SU-DHL-6 (cell line): ENCODE results near the gene CAPN5.

Source experiments
- H2AFZ ChIP-seq: fragments of 200-600 bp; sonication (generic); 2 replicates; pipeline ENCODE4 v1.6.1; 2014; ENCODE audit warnings: low read depth, mild to moderate bottlenecking, moderate library complexity, mixed read lengths, antibody characterized with exemption, low read length; ENCODE audit not compliant: severe bottlenecking
- H3F3A ChIP-seq: fragments of 200-600 bp; shearing (Covaris generic); 2 replicates; pipeline ENCODE4 v1.6.0; 2016; ENCODE audit warnings: antibody characterized with exemption, mild to moderate bottlenecking; ENCODE audit not compliant: insufficient read depth
- H3K27ac ChIP-seq: fragments of 200-600 bp; sonication (generic); 2 replicates; pipeline ENCODE4 v1.5.1; 2016; ENCODE audit warnings: low read depth, mild to moderate bottlenecking, low read length, moderate library complexity, mixed read lengths
- H3K27me3 ChIP-seq: fragments of 200-600 bp; sonication (generic), shearing (Covaris generic); 2 replicates; pipeline ENCODE4 v1.6.0; 2014; ENCODE audit warnings: mild to moderate bottlenecking, low read length
- H3K36me3 ChIP-seq: fragments of 200-600 bp; sonication (generic); 2 replicates; pipeline ENCODE4 v1.6.1; 2014; ENCODE audit warnings: mild to moderate bottlenecking, low read length, mixed read lengths
- H3K4me2 ChIP-seq: fragments of 300-600, 200-600 bp; shearing (Covaris generic), sonication (generic); 2 replicates; pipeline ENCODE4 v1.6.0; 2014; ENCODE audit warnings: low read length, low read depth, mild to moderate bottlenecking; ENCODE audit not compliant: poor library complexity, severe bottlenecking
- H3K4me3 ChIP-seq: fragments of 200-600 bp; sonication (generic); 2 replicates; pipeline ENCODE4 v1.5.1; 2014; ENCODE audit warnings: antibody characterized with exemption, low read length, mild to moderate bottlenecking, mixed read lengths; ENCODE audit not compliant: insufficient read depth, poor library complexity, severe bottlenecking
- H3K79me2 ChIP-seq: fragments of 200-600 bp; sonication (generic); 2 replicates; pipeline ENCODE4 v1.6.1; 2014; ENCODE audit warnings: mild to moderate bottlenecking, low read length, moderate library complexity; ENCODE audit not compliant: insufficient read depth
- H3K9ac ChIP-seq: fragments of 200-600 bp; sonication (generic); 2 replicates; pipeline ENCODE4 v1.7.0; 2014; ENCODE audit warnings: mild to moderate bottlenecking, low read length
- H3K9me2 ChIP-seq: fragments of 200-600 bp; sonication (generic); replicated peaks from 2 replicates; pipeline ENCODE4 v1.6.1; 2014; ENCODE audit warnings: low read length; ENCODE audit not compliant: insufficient read depth
- H3K9me3 ChIP-seq: fragments of 200-600 bp; sonication (generic); 2 replicates; pipeline ENCODE4 v1.6.1; 2014; ENCODE audit warnings: low read length, mixed read lengths; ENCODE audit not compliant: insufficient read depth
- H4K20me1 ChIP-seq: fragments of 200-600 bp; sonication (generic); 2 replicates; pipeline ENCODE4 v1.6.1; 2014; ENCODE audit warnings: low read depth, mild to moderate bottlenecking, antibody characterized with exemption, low read length, moderate library complexity, mixed read lengths
- CTCF ChIP-seq: fragments of 200-600 bp; sonication (generic); IDR thresholded peaks from one replicate; pipeline ENCODE4 v1.5.1; 2017; ENCODE audit warnings: antibody characterized with exemption, mild to moderate bottlenecking, low read length, moderate library complexity; ENCODE audit not compliant: insufficient read depth, poor library complexity, severe bottlenecking
- EZH2phosphoT487 ChIP-seq: fragments of 200-600 bp; sonication (generic), shearing (Covaris generic); conservative IDR thresholded peaks from 2 replicates; pipeline ENCODE4 v1.6.1; 2018; ENCODE audit warnings: mild to moderate bottlenecking, antibody characterized with exemption, low read length, moderate library complexity, mixed read lengths

CAPN5 gene

GRCh38 chr11:77121876-77122575, 55.3 kb downstream of the CAPN5 start:
- no peak overlapping the region for H3K4me3 ChIP-seq

GRCh38 chr11:77122576-77123212, 55.9 kb downstream of the CAPN5 start:
- Histone ChIP-seq H3K79me2 (no peaks in the 10 kb centered on the region), H3K9me3 (no peaks in the 10 kb centered on the region), H3K27me3 (no peaks in the 10 kb centered on the region), H3K4me2 (no peak overlapping the region), H3K4me3 (no peak overlapping the region), H3K36me3 (no peaks in the 10 kb centered on the region), H3K27ac (no peak overlapping the region), H3K9ac (no peak overlapping the region), H4K20me1 (no peaks in the 10 kb centered on the region), H3K9me2 (no peaks in the 10 kb centered on the region), H2AFZ (no peak overlapping the region), H3F3A (no peaks in the 10 kb centered on the region)
- TF ChIP-seq EZH2phosphoT487 (no peak), CTCF (no peak)

More at GRCh38 chr11:77121876-77122575, 55.3 kb downstream of the CAPN5 start:
- no peak overlapping the region for H3K27ac ChIP-seq
- no peak for TF ChIP-seq CTCF
- TF ChIP-seq EZH2phosphoT487: no peak
- no peak overlapping the region for H2AFZ ChIP-seq
- no peaks in the 10 kb centered on the region for H3K9me3 ChIP-seq
- no peaks in the 10 kb centered on the region for H3F3A ChIP-seq
- no peak overlapping the region for H3K9ac ChIP-seq
- H4K20me1 ChIP-seq: no peaks in the 10 kb centered on the region
- H3K4me2 ChIP-seq: no peak overlapping the region
- H3K9me2 ChIP-seq: no peaks in the 10 kb centered on the region
- no peaks in the 10 kb centered on the region for H3K79me2 ChIP-seq
- no peaks in the 10 kb centered on the region for H3K36me3 ChIP-seq
- H3K27me3 ChIP-seq: no peaks in the 10 kb centered on the region

GRCh38 chr11:77123591-77123990, 56.8 kb downstream of the CAPN5 start:
- Histone ChIP-seq H4K20me1 (no peaks in the 10 kb centered on the region), H3K79me2 (no peaks in the 10 kb centered on the region), H3K9me2 (no peaks in the 10 kb centered on the region), H3K9ac (no peak overlapping the region), H3K27me3 (no peaks in the 10 kb centered on the region), H3K27ac (no peak overlapping the region), H3K4me2 (no peak overlapping the region), H2AFZ (no peak overlapping the region), H3K36me3 (no peaks in the 10 kb centered on the region), H3F3A (no peaks in the 10 kb centered on the region), H3K4me3 (no peak overlapping the region), H3K9me3 (no peaks in the 10 kb centered on the region)
- TF ChIP-seq CTCF (no peak), EZH2phosphoT487 (no peak)
